Stimulated activated CD4-positive, alpha-beta T cell treated with anti-CD3 and anti-CD28 coated beads, Interleukin-2, amount 100 ng/mL, for 24 hours (primary cell): ENCODE results near the gene PUSL1.

Experiments used
- DNase-seq, 2 donors: peaks; one replicate each; pipeline ENCODE4 v3.0.0-alpha.2; 2020

Gene PUSL1

DNA sequence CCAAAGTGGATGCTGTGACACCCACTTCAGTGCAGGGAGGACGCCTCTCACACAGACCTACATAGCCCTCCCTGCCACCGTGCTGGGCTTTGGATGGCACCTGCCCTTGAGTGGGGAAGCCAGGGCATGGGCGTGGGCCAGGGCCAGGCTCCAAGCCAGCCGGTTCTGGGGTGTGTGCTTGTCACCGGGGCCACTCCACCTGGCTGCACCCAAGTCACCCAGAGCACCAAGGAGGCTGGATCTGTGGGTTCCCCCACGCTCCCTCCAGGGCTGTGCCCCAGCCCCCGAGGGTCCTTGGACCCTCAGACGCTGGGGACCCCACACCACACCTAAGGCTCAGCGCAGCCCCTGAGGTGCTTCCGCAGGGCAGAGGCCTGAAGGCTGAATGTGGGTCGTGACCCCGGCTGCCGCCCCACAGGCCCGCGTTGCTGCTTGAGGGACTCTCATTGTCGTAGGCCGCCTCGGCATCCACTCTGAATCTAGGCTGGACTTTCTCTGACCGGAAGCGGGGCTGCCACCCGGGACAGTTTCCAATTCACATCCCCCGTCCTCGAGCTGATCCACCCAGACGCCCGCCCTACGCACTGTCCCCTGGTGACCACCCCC, 48.5 kb downstream of the PUSL1 start:
- no peak for DNase-seq

DNA sequence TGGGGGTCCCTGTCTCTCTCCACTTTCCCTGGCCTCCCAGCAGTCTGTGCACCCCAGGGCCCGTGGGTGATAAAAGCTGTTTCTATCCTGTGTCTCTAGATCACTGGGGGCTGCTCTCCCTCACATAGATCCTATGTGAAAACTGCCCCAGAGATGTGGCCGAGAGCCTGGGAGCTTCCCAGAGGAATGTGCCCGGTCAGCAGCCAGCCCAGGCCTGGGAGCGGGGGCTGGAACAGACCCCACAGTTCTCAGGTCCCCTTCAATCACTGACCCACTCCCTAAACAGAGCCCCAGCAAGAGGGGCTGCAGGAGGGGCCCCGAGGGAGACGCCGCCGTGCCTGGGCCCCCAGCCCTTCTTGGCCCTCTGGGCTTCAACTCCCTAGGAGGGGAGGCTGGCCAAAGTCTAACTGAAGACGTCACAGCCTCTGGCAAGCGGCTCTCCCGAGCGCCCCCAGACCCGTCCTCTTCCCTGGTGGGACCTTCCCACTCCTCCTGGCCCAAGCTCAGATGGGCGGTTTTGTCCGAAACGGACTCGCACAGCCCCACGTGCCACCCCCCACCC, 49.6 kb downstream of the PUSL1 start:
- DNase-seq = no peak

DNA sequence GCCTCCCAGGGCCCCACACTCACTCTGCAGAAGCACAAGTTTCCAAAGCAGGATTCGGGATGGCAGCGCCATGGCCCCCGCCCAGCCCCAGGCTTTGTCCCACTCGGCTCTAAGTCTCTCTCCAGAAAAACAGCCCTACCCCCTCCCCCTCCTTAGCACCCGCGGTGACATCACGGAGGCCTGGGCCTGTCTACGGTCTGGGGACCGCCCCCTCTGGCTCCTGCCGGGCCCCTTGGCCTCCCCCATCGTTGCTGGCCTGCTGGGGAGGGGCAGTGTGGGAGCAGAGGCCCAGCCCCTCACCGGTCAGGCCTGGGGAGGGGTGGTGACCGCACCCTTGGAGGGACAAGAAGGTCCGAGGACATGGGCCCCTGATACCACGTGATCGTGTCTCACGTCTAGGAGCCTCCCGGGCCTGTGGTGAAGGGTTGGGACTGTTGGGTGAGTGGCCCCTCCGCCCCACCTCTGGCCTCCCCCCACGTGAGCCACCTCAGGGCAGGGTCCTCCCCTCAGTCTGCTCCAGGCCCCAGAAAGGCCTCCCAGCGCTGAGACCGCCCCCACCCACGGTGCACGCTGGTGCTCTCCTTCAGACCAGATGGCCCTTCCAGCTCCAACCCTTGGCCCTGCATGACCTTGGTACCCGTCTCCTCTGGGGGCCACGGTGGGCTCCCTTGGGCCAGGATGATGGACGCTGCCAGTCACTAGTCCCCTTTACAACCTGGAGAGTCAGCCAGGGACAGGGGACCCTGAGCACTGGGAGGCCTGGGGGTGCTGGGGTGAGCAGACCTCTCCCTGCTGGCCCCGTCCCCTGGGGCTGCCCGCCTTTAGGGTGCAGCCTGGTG, 50.3 kb downstream of the PUSL1 start, which contains the start of gene MXRA8:
MXRA8 (minus strand) TSS at position 123 of the 839 bp plus-strand sequence; CDS start at position 72, 51 bp downstream.
- no peak for DNase-seq

DNA sequence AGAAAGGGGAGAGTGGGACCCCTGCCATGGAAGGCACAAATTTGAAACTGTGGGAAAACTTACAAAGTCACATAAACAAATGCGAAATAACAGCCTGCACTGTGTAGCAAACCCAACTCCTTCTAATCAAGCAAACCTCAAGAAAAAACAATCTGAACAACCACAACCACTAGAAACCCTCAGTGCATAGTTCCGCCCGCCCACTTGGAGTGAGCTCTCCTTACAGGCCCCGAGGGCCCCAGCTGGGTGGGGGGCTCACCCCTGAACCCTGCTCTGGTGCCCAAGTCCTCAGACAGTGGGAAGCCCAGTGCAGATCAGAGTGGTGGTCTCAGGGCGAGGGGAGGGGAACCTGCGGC, 50.9 kb downstream of the PUSL1 start:
- DNase-seq = no peak

DNA sequence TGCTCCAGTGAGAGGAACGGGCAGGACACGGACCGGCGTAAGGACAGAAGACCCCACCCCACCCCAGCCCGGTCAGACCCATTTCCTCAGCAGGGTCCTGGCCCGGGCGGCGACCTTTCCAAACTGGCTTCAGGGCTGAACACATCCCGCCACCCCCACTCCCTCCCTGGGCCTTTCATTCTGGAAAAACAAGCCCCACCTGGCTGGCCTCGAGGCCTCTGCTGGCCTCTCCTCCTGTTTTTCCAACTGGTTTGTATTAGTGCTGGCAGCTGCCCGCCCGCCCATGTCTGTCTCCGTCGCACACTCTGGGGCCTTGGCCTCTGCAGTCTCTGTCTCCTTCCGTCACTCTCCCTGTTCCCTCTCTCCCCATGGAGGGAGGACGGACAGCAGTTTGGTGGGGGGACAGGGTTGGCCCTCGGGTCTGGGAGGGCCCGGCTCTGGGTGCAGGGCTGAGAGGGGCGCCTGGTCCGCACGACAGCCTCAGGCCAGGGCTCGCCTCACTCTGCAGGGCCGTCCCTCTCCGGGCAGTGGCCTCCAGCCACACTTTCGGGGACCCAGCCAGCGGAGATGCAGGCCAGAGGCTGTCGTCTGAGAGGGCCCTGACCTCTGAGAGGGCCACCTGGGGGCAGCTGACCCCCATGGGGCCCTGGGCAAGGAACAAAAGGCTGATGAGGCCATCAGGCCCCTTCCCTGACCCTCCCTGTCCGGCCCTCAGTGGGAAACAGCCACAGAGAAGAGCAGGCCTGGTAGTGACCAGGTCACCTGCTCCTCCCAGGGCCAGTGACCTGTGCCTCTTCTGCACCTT, 51.5 kb downstream of the PUSL1 start:
- no peak for DNase-seq

DNA sequence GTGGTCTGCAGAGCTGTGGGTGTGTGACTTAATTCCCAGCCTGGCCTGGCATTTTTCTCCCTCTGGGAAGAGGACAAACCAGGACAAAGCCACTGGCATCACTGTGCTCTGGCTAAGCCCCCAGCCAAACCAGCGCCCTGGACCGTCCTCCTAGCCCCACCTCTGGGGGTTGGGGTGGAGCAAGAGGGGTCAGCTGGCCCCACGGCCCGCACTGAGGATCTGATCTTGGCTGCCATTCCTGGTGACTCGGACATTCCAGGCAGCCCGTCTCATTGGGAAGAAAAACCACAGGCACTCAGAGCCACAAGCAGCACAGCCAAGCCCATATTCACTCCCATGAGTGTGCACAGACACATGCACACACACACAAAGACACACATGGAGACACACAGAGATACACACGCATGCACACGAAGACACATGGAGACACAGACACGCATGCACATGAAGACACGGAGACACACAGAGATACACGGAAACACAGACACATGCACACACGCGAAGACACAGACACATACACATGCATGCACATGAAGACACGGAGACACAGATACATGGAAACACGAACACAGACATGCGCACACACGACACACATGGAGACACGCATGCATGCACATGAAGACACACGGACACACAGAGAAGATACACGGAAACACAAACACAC, 52.2 kb downstream of the PUSL1 start:
- no peak for DNase-seq
